Esophagus squamous epithelium (tissue), 5 donors: Measurements from ENCODE around the gene SYNRG. TPM values are rescaled to one million over a fixed set of nuclear protein-coding genes. Genes with fewer than 3 reads are reported as not detected.

ENCODE experiments used
- DNase-seq: peaks from one replicate; lab custom pipeline; 2025; lab: John Stamatoyannopoulos, UW
- H3K27ac ChIP-seq, 4 donors: fragments of 200-600 bp; sonication (generic); one replicate each; pipeline ENCODE4 v1.5.1; 2016 to 2019; ENCODE audit warnings: mild to moderate bottlenecking in 1 of 4
- H3K27me3 ChIP-seq, 4 donors: fragments of 200-600 bp; sonication (generic); 1 replicate in 3 of 4; 2 replicates in 1 of 4; pipeline versions ENCODE4 v1.5.1 to v1.6.0; 2017 to 2021; ENCODE audit warnings: antibody characterized with exemption in 1 of 4
- H3K36me3 ChIP-seq, 3 donors: fragments of 200-600 bp; sonication (generic); one replicate each; pipeline ENCODE4 v1.5.1; 2016 to 2019
- H3K4me1 ChIP-seq, 3 donors: fragments of 200-600 bp; sonication (generic); one replicate each; pipeline ENCODE4 v1.5.1; 2017 to 2019
- H3K4me3 ChIP-seq, 4 donors: fragments of 200-600 bp; sonication (generic); 1 replicate in 3 of 4; 2 replicates in 1 of 4; pipeline ENCODE4 v1.5.1; 2016 to 2019; ENCODE audit warnings: mild to moderate bottlenecking in 2 of 4, moderate library complexity in 1 of 4
- H3K9me3 ChIP-seq, 3 donors: fragments of 200-600 bp; sonication (generic); one replicate each; pipeline ENCODE4 v1.5.1; 2016 to 2019
- CTCF ChIP-seq, 6 experiments: fragments of 450-650 bp in 4 of 6; fragments of 200-600 bp in 2 of 6; sonication (generic) in 2 of 6; IDR thresholded peaks; one replicate each; pipeline ENCODE4 v1.5.1; 2016 to 2019; ENCODE audit warnings: antibody characterized with exemption in 6 of 6, mild to moderate bottlenecking in 4 of 6, moderate library complexity in 4 of 6
- POLR2A ChIP-seq, 4 donors: fragments of 450-650 bp; IDR thresholded peaks; one replicate each; pipeline ENCODE4 v1.6.1; 2017; ENCODE audit warnings: antibody characterized with exemption in 4 of 4, mild to moderate bottlenecking in 4 of 4, moderate library complexity in 3 of 4
- WGBS, 2 donors: methylation state at CpG; one replicate each; pipeline ENCODE4 v1.1.5; 2018; 5-methylcytosine and 5-hydroxymethylcytosine counted together
- intact Hi-C: fragments of 100-400 bp; cut with DNase I; formaldehyde crosslinking; loops from one replicate; pipeline ENCODE4 v1.15.0; 2022
- total RNA-seq, 4 donors: library from RNA; depleted of rRNA; stranded (reverse); fragments of >200 nt; gene quantifications; one replicate each; pipeline ENCODE4 v1.1.0, GENCODE V29; 2016
- donor health status: DM: yes; HTN: yes; CAD: no.

Gene SYNRG
- 10 to 100 TPM; 16.5 to 24.2 (median 21.3) TPM for total RNA-seq

GRCh38 chr17:37609170-37610040, at the start of gene SYNRG:
Gene SYNRG, minus strand, starts transcription at chr17:37609418. Its CDS starts 63 bp downstream, at chr17:37609355.
- intact Hi-C loops, result no loop called here
- no peaks in the 10 kb centered on the region for H3K27me3 ChIP-seq
- TF ChIP-seq CTCF (IDR thresholded peaks at IDR 0.05) (peak in 5 of 6 experiments; percentile 28 to 51 (median 48)), POLR2A (IDR thresholded peaks at IDR 0.05) (peak in 3 of 4 donors; percentile 71 to 89 (median 87))
- 2 to 5% methylated on average over 11 to 17 of the region's 60 CpGs for WGBS, 2 donors
- H3K27ac ChIP-seq, result peak within 1 kb of the TSS; percentile 92 to 98 (median 96)
- peaks cover 8 to 53% (median 14%) of the 10 kb centered on the region in 3 donors for H3K4me1 ChIP-seq
- H3K4me3 ChIP-seq, result peak within 1 kb of the TSS; percentile 79 to 100 (median 90)
- peak; percentile 84 for DNase-seq
- H3K9me3 ChIP-seq, result no peaks in the 10 kb centered on the region
- peaks cover 0 to 24% (median 3%) of the 10 kb centered on the region in 3 donors for H3K36me3 ChIP-seq

- DNase-seq, result no peak
- WGBS, 2 donors, result 75 to 87% methylated on average over 1 of the region's 1 CpG
Measured at GRCh38 chr17:37657202-37657601, 48.0 kb upstream of the SYNRG start.

GRCh38 chr17:37651849-37652248, 42.6 kb upstream of the SYNRG start:
- intact Hi-C loops, result no loop called here
- Histone ChIP-seq H3K27me3 (peaks cover 0 to 71% (median 0%) of the 10 kb centered on the region in 4 donors), H3K9me3 (no peaks in the 10 kb centered on the region), H3K36me3 (no peaks in the 10 kb centered on the region), H3K4me3 (no peak overlapping the region), H3K4me1 (peaks cover 0 to 11% (median 0%) of the 10 kb centered on the region in 3 donors), H3K27ac (no peak overlapping the region)
- DNase-seq, result no peak
- TF ChIP-seq POLR2A (IDR thresholded peaks at IDR 0.05) (no peak), CTCF (IDR thresholded peaks at IDR 0.05) (no peak)
- 54 to 87% methylated on average over 2 of the region's 2 CpGs for WGBS, 2 donors

More at GRCh38 chr17:37657202-37657601, 48.0 kb upstream of the SYNRG start:
- Histone ChIP-seq H3K4me3 (no peak overlapping the region), H3K4me1 (no peaks in the 10 kb centered on the region), H3K27me3 (peaks cover 0 to 21% (median 0%) of the 10 kb centered on the region in 4 donors), H3K27ac (no peak overlapping the region), H3K36me3 (no peaks in the 10 kb centered on the region), H3K9me3 (no peaks in the 10 kb centered on the region)
- intact Hi-C loops, result no loop called here
- TF ChIP-seq POLR2A (IDR thresholded peaks at IDR 0.05) (no peak), CTCF (IDR thresholded peaks at IDR 0.05) (no peak)

GRCh38 chr17:37650419-37651003, 41.3 kb upstream of the SYNRG start:
- intact Hi-C loops, result no loop called here
- WGBS, 2 donors, result 49 to 56% methylated on average over 6 of the region's 6 CpGs
- H3K4me1 ChIP-seq, result peaks cover 0 to 11% (median 0%) of the 10 kb centered on the region in 3 donors
- H3K27me3 ChIP-seq, result peaks cover 0 to 85% (median 0%) of the 10 kb centered on the region in 4 donors
- no peak overlapping the region for H3K27ac ChIP-seq
- no peaks in the 10 kb centered on the region for H3K36me3 ChIP-seq
- no peak for DNase-seq
- no peaks in the 10 kb centered on the region for H3K9me3 ChIP-seq
- peak in 1 of 6 experiments; percentile 7 for TF ChIP-seq CTCF (IDR thresholded peaks at IDR 0.05)
- TF ChIP-seq POLR2A (IDR thresholded peaks at IDR 0.05), result no peak
- no peak overlapping the region for H3K4me3 ChIP-seq
